ENCODE data around the gene DUSP22. TPM values are rescaled to one million over a fixed set of nuclear protein-coding genes. Genes with fewer than 3 reads are reported as not detected.

Gene DUSP22
- total RNA-seq, 4 donors from 2014 or later = 53.3 to 95.2 (median 71.3) TPM

GRCh38 chr6:352474-352873 is 60.2 kb downstream of the DUSP22 start:
- TF ChIP-seq EP300 (IDR thresholded peaks at IDR 0.05) = no peak
- TF ChIP-seq POLR2A (IDR thresholded peaks at IDR 0.05) = no peak
- TF ChIP-seq POLR2AphosphoS5 (IDR thresholded peaks at IDR 0.05) = no peak
- TF ChIP-seq CTCF (IDR thresholded peaks at IDR 0.05) = no peak
- Histone ChIP-seq H3K4me1 (no peaks in the 10 kb centered on the region), H3K36me3 (peaks cover 26% of the 10 kb centered on the region), H3K9me3 (no peaks in the 10 kb centered on the region), H3K27me3 (no peaks in the 10 kb centered on the region), H3K4me3 (no peak overlapping the region), H3K27ac (no peak overlapping the region)
- 91% methylated on average over 5 of the region's 5 CpGs for WGBS
- no peak for DNase-seq (ENCODE audit: low spot score in 2 of 2)

GRCh38 chr6:352896-353470 is 60.7 kb downstream of the DUSP22 start:
- Histone ChIP-seq H3K9me3 (no peaks in the 10 kb centered on the region), H3K27me3 (no peaks in the 10 kb centered on the region), H3K36me3 (peaks cover 25% of the 10 kb centered on the region), H3K4me3 (no peak overlapping the region), H3K27ac (no peak overlapping the region), H3K4me1 (no peaks in the 10 kb centered on the region)
- TF ChIP-seq CTCF (IDR thresholded peaks at IDR 0.05) (no peak), POLR2A (IDR thresholded peaks at IDR 0.05) (no peak), EP300 (IDR thresholded peaks at IDR 0.05) (no peak), POLR2AphosphoS5 (IDR thresholded peaks at IDR 0.05) (no peak)
- DNase-seq (ENCODE audit: low spot score in 2 of 2) = no peak
- WGBS = 82% methylated on average over 11 of the region's 11 CpGs

GRCh38 chr6:353642-354614 is 61.6 kb downstream of the DUSP22 start:
- Histone ChIP-seq H3K36me3 (peaks cover 16% of the 10 kb centered on the region), H3K27me3 (no peaks in the 10 kb centered on the region), H3K4me3 (no peak overlapping the region), H3K4me1 (no peaks in the 10 kb centered on the region), H3K9me3 (no peaks in the 10 kb centered on the region), H3K27ac (no peak overlapping the region)
- WGBS = 87% methylated on average over 18 of the region's 18 CpGs
- DNase-seq (ENCODE audit: low spot score in 2 of 2) = no peak
- TF ChIP-seq CTCF (IDR thresholded peaks at IDR 0.05) = no peak
- no peak for TF ChIP-seq EP300 (IDR thresholded peaks at IDR 0.05)
- TF ChIP-seq POLR2A (IDR thresholded peaks at IDR 0.05) = no peak
- no peak for TF ChIP-seq POLR2AphosphoS5 (IDR thresholded peaks at IDR 0.05)

- TF ChIP-seq POLR2A (IDR thresholded peaks at IDR 0.05) (no peak), POLR2AphosphoS5 (IDR thresholded peaks at IDR 0.05) (no peak), EP300 (IDR thresholded peaks at IDR 0.05) (no peak), CTCF (IDR thresholded peaks at IDR 0.05) (no peak)
- no peaks in the 10 kb centered on the region for H3K9me3 ChIP-seq
- no peak overlapping the region for H3K4me3 ChIP-seq
- no peak overlapping the region for H3K27ac ChIP-seq
- 89% methylated on average over 15 of the region's 15 CpGs for WGBS
- H3K27me3 ChIP-seq = no peaks in the 10 kb centered on the region
- H3K4me1 ChIP-seq = no peaks in the 10 kb centered on the region
- H3K36me3 ChIP-seq = peaks cover 7% of the 10 kb centered on the region
- DNase-seq (ENCODE audit: low spot score in 2 of 2) = no peak
These were observed 62.5 kb downstream of the DUSP22 start for GRCh38 chr6:354631-355280.

Measured in suprapubic skin (tissue), 4 donors.